GM21526 (cell line): ENCODE data around the gene RTBDN.
A peak's percentile ranks its signal among the peaks of the same experiment; 100 is the strongest.

Source experiments
- ATAC-seq: cut with Tn5 transposase; IDR thresholded peaks from one replicate; pipeline ENCODE4 v1.9.1; 2021; ENCODE audit warnings: moderate library complexity; ENCODE audit not compliant: unreplicated experiment, low FRiP score

Gene RTBDN

DNA sequence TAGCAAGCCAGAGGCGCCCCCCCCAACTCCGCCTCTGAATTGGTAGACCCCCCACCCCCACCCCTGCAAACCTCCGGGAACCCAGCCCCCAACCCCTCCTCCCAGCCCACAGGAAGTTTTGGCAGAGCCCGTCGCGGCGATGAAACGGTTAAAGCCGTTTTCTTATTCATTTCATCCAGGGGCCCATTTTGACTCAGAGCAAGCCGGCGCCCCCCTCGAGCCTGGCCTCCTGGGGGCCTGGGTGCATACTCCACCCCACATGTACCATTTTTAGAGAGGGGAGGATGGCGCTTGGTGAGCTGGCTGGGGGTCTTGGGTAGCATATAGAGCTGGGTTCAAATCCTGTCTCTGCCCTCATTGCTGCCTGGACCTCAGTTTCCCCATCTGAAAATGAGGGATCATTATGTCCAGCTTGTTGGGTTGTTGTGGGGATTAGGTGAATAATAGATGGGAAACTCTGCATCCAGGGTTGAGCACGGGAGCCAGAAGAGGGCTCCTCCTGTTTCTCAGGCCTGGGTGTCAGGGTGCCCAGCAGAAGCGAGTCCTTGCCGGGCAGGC is 51.0 kb downstream of the RTBDN start:
- no peak for ATAC-seq

DNA sequence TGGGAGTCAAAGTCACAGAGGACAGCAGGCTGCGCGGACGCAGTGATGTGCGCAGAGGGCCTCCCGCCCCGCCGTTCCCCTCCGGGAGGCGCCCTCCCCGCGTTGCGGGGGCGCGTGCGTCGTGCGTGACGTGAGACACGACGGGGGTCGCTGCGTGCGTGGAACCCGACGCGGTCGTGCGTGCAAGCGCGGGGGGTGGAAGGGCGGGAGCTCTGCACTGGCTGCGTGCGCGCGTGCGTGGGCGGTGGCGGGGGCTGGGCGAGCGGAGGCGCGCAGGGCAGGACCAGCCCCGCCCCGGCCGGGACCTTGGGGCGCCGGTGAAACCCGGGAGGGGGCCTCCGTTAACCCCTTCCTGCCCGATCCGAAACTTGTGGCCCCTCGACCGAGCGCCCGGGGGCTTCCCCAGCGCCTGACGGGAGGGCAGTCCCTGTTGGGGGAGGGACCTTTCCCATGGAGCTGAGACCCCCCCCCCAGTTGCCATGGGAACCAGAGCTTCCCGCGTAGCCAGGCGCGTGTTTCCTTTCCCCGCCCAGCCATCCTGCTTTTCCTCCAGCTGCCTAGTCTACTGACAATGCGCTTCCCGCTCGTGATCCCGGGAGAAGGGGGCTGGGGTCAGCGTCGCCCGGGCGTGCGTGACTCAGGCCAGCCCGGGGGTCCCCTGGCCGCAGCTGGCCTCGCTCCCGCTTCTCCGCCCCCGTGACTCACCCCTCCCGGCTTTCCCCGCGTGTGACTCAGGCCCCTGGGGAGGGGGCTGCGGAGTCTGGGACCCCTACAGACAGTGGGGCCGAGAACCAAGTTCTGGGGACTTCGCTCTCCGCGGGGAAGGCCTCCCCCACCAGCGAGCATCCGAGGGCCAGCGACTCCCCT is 51.7 kb downstream of the RTBDN start:
- no peak for ATAC-seq

DNA sequence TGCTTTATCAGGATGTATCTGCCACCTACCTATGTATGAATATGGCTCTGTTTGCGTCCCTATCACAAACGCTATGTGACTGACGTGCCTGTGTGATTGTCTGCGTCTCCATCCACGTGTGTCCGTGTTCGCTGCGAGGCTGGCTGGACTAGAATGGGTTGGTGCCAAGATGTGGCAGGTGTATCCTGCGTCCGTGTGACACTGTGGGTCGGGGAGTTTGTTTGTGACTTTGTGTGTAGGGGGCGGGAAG is 52.3 kb downstream of the RTBDN start:
- ATAC-seq: no peak

DNA sequence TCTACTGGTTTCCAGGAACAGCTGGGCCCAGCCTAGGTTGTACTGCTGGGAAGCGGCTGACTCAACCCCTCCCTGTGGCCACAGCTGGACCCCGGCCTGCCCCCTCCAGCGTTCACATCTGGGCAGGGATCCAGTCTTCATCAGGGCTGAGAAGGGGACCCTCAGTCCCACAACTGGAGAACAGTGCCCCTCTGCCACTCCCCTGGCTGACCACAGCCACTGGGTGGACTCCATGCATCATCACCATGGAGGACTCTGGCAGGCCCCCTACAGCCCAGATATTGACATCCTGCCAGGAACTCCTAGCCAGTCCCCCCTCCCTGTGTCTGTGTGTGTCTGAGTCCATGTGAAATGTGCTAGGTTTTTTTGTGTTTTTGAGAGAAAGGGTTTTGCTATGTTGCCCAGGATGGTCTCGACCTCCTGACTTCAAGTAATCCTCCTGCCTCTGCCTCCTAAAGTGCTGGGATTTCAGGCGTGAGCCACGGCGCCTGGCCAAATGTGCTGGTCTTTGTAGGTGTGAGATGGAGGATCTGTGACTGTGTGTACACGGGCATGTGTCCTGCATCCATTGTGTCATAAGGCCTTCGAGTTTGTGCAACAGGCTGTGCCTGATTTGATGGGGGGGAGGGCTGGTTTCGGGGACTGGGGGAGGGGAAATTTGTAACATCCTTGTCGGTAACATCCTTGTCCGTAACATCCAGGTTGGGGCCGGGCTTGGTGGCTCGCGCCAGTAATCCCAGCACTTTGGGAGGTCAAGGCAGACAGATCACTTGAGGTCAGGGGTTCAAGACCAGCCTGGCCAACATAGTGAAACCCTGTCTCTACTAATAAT is 55.0 kb downstream of the RTBDN start:
- ATAC-seq: no peak

GRCh38 chr19:12778905-12779161 is 55.5 kb downstream of the RTBDN start:
- no peak for ATAC-seq

DNA sequence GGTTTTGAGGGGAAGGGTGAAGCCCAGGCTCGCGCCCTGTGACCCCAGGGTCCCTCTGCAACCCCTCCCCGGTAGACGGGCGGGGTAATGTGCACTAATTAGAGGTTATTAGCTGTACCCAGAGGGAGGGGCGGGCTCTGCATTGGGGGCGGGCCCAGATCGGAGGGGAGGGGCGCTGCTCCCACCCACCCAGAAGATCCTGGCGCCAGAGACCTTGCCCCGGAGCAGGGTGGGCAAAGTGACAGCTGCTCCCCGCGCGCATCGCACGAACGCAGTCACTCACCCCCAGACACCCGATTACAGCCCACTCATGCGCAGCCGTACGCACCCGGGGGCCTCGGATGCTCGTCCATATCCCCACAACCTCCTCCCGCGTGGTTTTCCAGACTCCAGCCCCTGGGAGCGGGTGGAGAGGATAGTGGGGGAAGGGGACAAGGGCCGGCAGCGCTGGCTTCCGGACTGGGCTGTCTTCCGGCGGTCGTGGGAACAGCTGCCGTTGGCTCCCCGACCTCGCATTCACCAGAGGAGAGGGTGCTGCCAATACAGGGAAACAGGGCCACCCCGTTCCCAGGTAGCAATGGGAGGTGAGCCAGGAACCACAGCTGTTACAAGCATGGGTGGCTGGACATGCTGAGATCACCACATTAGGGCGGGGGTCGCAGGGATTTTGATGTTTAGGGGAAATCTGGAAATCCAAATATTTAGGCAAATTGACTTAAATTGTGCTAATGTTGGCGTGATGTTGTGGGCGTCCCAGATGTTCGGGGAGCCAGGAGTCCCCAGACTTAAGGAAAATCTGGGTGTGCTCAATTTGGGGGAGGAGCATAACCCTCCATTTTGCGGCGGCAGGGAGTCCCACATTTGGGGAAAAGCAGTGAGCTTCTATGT is 56.1 kb downstream of the RTBDN start:
- no peak for ATAC-seq

GRCh38 chr19:12777217-12778016 is 57.0 kb downstream of the RTBDN start:
- peak; percentile 42 for ATAC-seq
